Measurements from ENCODE around the gene MRFAP1.
"Not testable (repeated sequence)": the region's sequence is repeated elsewhere in the genome, so short reads cannot be mapped to it uniquely, and the experiment has no call there.

MRFAP1 gene

DNA sequence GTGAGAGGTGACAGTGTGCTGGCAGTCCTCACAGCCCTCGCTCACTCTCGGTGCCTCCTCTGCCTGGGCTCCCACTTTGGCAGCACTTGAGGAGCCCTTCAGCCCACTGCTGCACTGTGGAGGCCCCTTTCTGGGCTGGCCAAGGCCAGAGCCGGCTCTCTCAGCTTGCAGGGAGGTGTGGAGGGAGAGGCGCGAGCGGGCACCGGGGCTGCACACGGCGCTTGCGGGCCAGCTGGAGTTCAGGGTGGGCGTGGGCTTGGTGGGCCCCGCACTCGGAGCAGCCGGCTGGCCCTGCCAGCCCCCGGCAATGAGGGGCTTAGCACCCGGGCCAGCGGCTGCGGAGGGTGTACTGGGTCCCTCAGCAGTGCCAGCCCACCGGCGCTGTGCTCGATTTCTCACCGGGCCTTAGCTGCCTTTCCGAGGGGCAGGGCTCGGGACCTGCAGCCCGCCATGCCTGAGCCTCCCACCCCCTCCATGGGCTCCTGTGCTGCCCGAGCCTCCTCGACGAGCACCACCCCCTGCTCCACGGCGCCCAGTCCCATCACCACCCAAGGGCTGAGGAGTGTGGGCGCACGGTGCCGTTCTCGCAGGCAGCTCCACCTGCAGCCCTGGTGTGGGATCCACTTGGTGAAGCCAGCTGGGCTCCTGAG is 32.2 kb downstream of the MRFAP1 start:
- FAIRE-seq = not testable (repeated sequence)

- FAIRE-seq = peak; percentile 37
Observed at GRCh38 chr4:6673191-6673659, 32.7 kb downstream of the MRFAP1 start.

- peak; percentile 88 for FAIRE-seq
Observed at GRCh38 chr4:6673660-6674499, 33.4 kb downstream of the MRFAP1 start.

- FAIRE-seq = peak; percentile 34
Observed at GRCh38 chr4:6674500-6675149, 34.1 kb downstream of the MRFAP1 start.

DNA sequence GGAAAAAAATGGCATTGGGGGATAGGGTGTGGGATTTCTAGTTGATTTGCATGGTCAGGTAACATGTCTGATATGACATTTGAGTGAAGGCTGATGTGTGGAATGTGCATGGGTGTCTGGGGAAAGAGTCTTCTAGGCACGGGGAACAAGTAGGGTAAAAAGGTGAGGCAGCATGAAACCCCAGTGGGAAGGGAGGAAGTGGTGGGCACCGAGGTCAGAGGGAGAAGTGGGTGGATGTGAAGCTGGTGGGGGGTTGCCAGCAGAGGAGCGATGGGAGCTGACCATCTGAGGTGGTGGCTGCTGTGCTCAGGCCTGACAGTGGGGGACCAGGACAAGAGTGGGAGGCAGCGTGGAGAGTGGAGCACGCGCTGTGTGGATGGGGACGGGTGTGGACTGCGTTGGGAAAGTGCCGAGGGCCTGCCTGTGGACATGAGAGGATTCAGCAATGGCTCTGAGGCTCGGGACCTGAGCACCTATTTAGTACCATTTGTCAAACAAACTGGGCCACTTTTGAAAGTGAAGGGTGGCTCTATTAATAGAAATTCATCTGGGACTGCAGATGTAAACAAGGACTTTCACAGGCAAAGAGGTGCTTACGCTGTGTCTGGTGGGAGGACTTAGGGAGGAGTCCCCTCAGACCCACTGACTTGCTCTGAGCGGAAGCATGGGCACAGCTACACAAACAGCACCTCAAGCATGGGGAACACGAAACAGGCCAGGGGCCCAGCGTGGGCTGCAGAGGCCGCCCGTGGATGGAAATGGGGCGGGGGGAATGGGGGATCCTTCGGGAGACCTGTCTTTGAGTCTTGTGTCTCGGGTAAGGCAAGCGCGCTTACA is 36.5 kb downstream of the MRFAP1 start:
- no peak for FAIRE-seq

GRCh38 chr4:6680372-6681034 is 40.0 kb downstream of the MRFAP1 start:
- FAIRE-seq = no peak

GRCh38 chr4:6681191-6681590 is 40.7 kb downstream of the MRFAP1 start:
- FAIRE-seq = no peak

- FAIRE-seq = no peak
Observed at GRCh38 chr4:6682862-6683590, 42.5 kb downstream of the MRFAP1 start.

GRCh38 chr4:6684656-6685055 is 44.2 kb downstream of the MRFAP1 start:
- FAIRE-seq = no peak

GRCh38 chr4:6686104-6686787 is 45.8 kb downstream of the MRFAP1 start:
- no peak for FAIRE-seq

GRCh38 chr4:6687947-6688878 is 47.7 kb downstream of the MRFAP1 start:
- no peak for FAIRE-seq

DNA sequence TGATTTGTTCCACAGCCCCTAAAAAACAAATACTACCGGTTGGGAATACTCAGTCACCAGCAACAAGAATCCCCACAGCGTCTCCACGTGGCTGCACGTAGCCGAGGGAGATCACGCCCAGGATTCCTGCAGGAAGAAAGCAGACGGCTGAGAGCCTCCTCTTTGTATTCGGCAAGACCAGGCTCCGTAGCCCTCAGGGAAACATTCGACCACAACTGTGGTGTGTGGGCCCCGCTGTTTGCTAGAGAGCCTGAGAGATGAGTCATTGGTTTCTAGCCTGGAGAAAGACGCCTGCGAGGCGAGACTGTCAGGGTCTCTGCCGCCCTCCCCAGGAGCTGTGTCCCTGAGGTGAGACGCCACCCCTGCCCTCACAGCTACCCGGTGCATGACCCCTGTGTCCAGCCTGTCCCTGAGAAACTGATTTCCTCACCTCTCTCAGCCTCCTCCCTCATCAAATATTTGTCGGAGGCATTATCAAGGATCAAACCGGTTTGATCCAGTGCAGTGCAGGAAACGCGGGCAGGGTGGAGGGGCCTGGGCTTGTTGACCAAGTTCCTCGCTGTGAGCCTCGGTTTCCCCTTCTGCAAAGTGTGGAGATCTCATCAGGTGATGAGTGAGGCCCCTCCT is 48.5 kb downstream of the MRFAP1 start:
- peak; percentile 87 for FAIRE-seq

DNA sequence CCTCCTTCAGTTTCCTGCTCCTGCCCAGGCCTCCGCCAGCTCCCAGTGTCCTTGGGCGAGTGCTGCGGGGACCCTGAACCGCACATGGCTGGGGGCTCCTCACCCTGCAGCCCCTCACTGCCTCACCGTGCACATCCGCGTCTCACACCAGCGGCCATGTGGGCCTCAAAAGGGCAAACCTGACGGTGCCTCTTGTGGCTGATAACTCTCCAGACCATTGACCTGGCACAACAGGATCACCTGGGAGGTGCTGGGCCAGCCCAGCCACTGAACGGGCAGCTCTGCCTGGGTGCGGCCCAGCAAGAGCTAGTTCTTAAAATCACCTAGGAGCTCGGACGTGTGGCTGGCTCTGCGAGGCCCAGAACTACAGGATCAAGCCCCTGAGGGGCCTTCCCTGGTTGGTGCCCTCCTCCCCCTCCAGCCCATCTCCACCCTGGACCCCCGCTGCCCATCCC is 49.0 kb downstream of the MRFAP1 start:
- FAIRE-seq = no peak
